ENCODE measurements around the gene MAP2K2.

GRCh38 chr19:4098493-4098892 lies 25.4 kb downstream of the MAP2K2 start:
- TF ChIP-seq POLR2A (conservative IDR thresholded peaks at IDR 0.05) (no peak), PRMT5 (CRISPR knock-in tag; IDR thresholded peaks at IDR 0.05) (no peak), POLR2AphosphoS5 (IDR thresholded peaks at IDR 0.05; ENCODE audit: control insufficient read depth, insufficient read depth, low read depth, low read length) (no peak)
